Measurements from ENCODE around the gene BAK1.
A peak's percentile ranks its signal among the peaks of the same experiment; 100 is the strongest.

The BAK1 gene

DNA sequence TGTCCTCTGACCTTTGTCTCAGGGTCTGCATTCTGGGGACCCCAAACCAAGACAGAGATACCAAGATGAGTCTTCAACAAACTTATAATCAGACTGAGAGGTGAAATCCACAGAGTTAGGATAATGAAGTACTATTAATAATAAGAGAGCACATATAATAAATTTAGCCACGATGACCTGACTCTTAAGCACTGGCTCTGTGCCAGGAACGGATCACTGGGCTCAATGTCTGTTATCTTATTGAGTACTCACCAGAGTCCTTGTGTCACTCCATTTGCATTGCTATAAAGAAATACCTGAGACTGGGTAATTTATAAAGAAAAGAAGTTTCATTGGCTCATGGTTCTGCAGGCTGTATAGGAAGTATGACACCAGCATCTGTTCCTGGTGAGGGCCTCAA, 22.1 kb upstream of the BAK1 start:
- DNase-seq (ENCODE audit: low spot score): no peak
- Histone ChIP-seq H4K91ac (ENCODE audit: low read depth, low read length, poor library complexity) (no peak overlapping the region), H3K9me3 (replicated peaks in 1 of 2; ENCODE audit: control insufficient read depth in 2 of 2, insufficient read depth in 1 of 2, low read depth in 1 of 2, low read length in 2 of 2) (peaks cover 0 to 1% of the 10 kb centered on the region in 2 donors), H3K4me1 (ENCODE audit: control insufficient read depth in 2 of 2, insufficient read depth in 1 of 2, low read depth in 1 of 2, low read length in 2 of 2) (peaks cover 3 to 7% of the 10 kb centered on the region in 2 donors), H2BK120ac (ENCODE audit: low read depth, low read length) (no peak overlapping the region), H3K23ac (ENCODE audit: low read depth, low read length, poor library complexity) (no peak overlapping the region), H3K36me3 (replicated peaks in 1 of 2; ENCODE audit: control insufficient read depth in 2 of 2, insufficient read depth in 2 of 2, low read length in 2 of 2) (no peaks in the 10 kb centered on the region), H2BK15ac (ENCODE audit: low read length) (no peak overlapping the region), H3K27ac (replicated peaks; ENCODE audit: low read length) (no peak overlapping the region), H3K4me3 (ENCODE audit: low read length in 2 of 2) (no peak overlapping the region), H3K18ac (ENCODE audit: low read length) (no peak overlapping the region), H3K4ac (ENCODE audit: low read length) (no peak overlapping the region), H3K27me3 (ENCODE audit: control insufficient read depth in 3 of 3, insufficient read depth in 3 of 3, low read depth in 1 of 3, low read length in 3 of 3) (no peaks in the 10 kb centered on the region), H3K9ac (ENCODE audit: low read depth, low read length, poor library complexity) (no peak overlapping the region), H2BK5ac (ENCODE audit: low read length) (no peak overlapping the region), H3K14ac (ENCODE audit: low read length) (no peak overlapping the region), H2AK5ac (ENCODE audit: low read depth, low read length) (no peak overlapping the region), H2BK12ac (ENCODE audit: low read length) (no peak overlapping the region), H3K4me2 (ENCODE audit: insufficient read depth, low read length, poor library complexity, severe bottlenecking) (no peak overlapping the region), H2AFZ (ENCODE audit: low read length) (no peak overlapping the region), H3K79me1 (ENCODE audit: low read depth, low read length) (peaks cover 2% of the 10 kb centered on the region), H4K8ac (ENCODE audit: low read depth, low read length) (no peak overlapping the region)
- WGBS, 2 donors (ENCODE audit: extremely low coverage in 2 of 2, insufficient read length in 2 of 2, insufficient replicate concordance in 1 of 2): no CpG with 5 or more reads among the region's 2 CpGs

GRCh38 chr6:33600761-33601160, 20.7 kb upstream of the BAK1 start:
- Histone ChIP-seq H3K9ac (ENCODE audit: low read depth, low read length, poor library complexity) (no peak overlapping the region), H3K27me3 (ENCODE audit: control insufficient read depth in 3 of 3, insufficient read depth in 3 of 3, low read depth in 1 of 3, low read length in 3 of 3) (no peaks in the 10 kb centered on the region), H2BK15ac (ENCODE audit: low read length) (no peak overlapping the region), H3K27ac (replicated peaks; ENCODE audit: low read length) (no peak overlapping the region), H3K4me2 (ENCODE audit: insufficient read depth, low read length, poor library complexity, severe bottlenecking) (no peak overlapping the region), H3K79me1 (ENCODE audit: low read depth, low read length) (peaks cover 2% of the 10 kb centered on the region), H3K18ac (ENCODE audit: low read length) (no peak overlapping the region), H3K36me3 (replicated peaks in 1 of 2; ENCODE audit: control insufficient read depth in 2 of 2, insufficient read depth in 2 of 2, low read length in 2 of 2) (no peaks in the 10 kb centered on the region), H4K8ac (ENCODE audit: low read depth, low read length) (no peak overlapping the region), H3K14ac (ENCODE audit: low read length) (no peak overlapping the region), H4K91ac (ENCODE audit: low read depth, low read length, poor library complexity) (no peak overlapping the region), H2BK5ac (ENCODE audit: low read length) (no peak overlapping the region), H2BK12ac (ENCODE audit: low read length) (peak overlapping the region; percentile 22), H2AK5ac (ENCODE audit: low read depth, low read length) (no peak overlapping the region), H3K23ac (ENCODE audit: low read depth, low read length, poor library complexity) (no peak overlapping the region), H2AFZ (ENCODE audit: low read length) (no peak overlapping the region), H3K4me3 (ENCODE audit: low read length in 2 of 2) (no peak overlapping the region), H2BK120ac (ENCODE audit: low read depth, low read length) (no peak overlapping the region), H3K4me1 (ENCODE audit: control insufficient read depth in 2 of 2, insufficient read depth in 1 of 2, low read depth in 1 of 2, low read length in 2 of 2) (peaks cover 0 to 4% of the 10 kb centered on the region in 2 donors), H3K9me3 (replicated peaks in 1 of 2; ENCODE audit: control insufficient read depth in 2 of 2, insufficient read depth in 1 of 2, low read depth in 1 of 2, low read length in 2 of 2) (peaks cover 0 to 1% of the 10 kb centered on the region in 2 donors), H3K4ac (ENCODE audit: low read length) (no peak overlapping the region)
- no CpG with 5 or more reads among the region's 6 CpGs for WGBS, 2 donors (ENCODE audit: extremely low coverage in 2 of 2, insufficient read length in 2 of 2, insufficient replicate concordance in 1 of 2)
- no peak for DNase-seq (ENCODE audit: low spot score)

DNA sequence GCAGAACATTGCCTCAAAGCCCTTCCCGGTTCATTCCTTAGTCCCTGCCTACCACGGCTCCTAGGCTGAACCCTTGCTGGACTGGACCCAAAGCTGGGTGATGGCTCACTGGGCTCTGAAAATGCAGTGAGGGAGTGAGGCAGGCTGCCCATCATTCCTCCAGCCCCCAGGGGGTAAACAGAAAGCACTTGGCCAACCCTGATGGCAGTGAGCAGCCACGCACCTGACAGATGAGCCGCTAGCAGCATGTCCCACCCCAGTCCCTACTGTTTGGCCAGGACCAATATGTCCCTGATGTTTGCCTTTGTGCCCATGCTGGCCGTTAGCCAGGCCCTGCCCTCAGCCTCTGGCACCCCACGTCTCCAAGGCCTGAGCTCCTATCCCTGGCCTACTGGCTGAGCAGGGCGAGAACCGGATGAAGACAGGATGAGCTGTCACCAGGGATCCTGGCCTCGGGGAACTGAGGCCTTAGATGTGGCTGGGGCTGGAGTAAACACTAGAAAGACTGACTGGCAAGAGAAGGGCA, 19.4 kb upstream of the BAK1 start:
- Histone ChIP-seq H2BK5ac (ENCODE audit: low read length) (peak overlapping the region; percentile 44), H3K23ac (ENCODE audit: low read depth, low read length, poor library complexity) (no peak overlapping the region), H3K27ac (replicated peaks; ENCODE audit: low read length) (no peak overlapping the region), H3K4me3 (ENCODE audit: low read length in 2 of 2) (no peak overlapping the region), H3K18ac (ENCODE audit: low read length) (peak overlapping the region; percentile 6), H3K14ac (ENCODE audit: low read length) (no peak overlapping the region), H2BK12ac (ENCODE audit: low read length) (peak overlapping the region; percentile 0), H2BK120ac (ENCODE audit: low read depth, low read length) (no peak overlapping the region), H2AK5ac (ENCODE audit: low read depth, low read length) (peak overlapping the region; percentile 60), H3K36me3 (replicated peaks in 1 of 2; ENCODE audit: control insufficient read depth in 2 of 2, insufficient read depth in 2 of 2, low read length in 2 of 2) (no peaks in the 10 kb centered on the region), H3K9ac (ENCODE audit: low read depth, low read length, poor library complexity) (no peak overlapping the region), H3K9me3 (replicated peaks in 1 of 2; ENCODE audit: control insufficient read depth in 2 of 2, insufficient read depth in 1 of 2, low read depth in 1 of 2, low read length in 2 of 2) (peaks cover 0 to 1% of the 10 kb centered on the region in 2 donors), H4K8ac (ENCODE audit: low read depth, low read length) (peak overlapping the region; percentile 29), H4K91ac (ENCODE audit: low read depth, low read length, poor library complexity) (no peak overlapping the region), H3K79me1 (ENCODE audit: low read depth, low read length) (peaks cover 2% of the 10 kb centered on the region), H2BK15ac (ENCODE audit: low read length) (peak overlapping the region; percentile 1), H3K4me2 (ENCODE audit: insufficient read depth, low read length, poor library complexity, severe bottlenecking) (no peak overlapping the region), H3K27me3 (ENCODE audit: control insufficient read depth in 3 of 3, insufficient read depth in 3 of 3, low read depth in 1 of 3, low read length in 3 of 3) (no peaks in the 10 kb centered on the region), H3K4ac (ENCODE audit: low read length) (no peak overlapping the region), H2AFZ (ENCODE audit: low read length) (no peak overlapping the region), H3K4me1 (ENCODE audit: control insufficient read depth in 2 of 2, insufficient read depth in 1 of 2, low read depth in 1 of 2, low read length in 2 of 2) (no peaks in the 10 kb centered on the region)
- DNase-seq (ENCODE audit: low spot score): no peak
- no CpG with 5 or more reads among the region's 9 CpGs for WGBS, 2 donors (ENCODE audit: extremely low coverage in 2 of 2, insufficient read length in 2 of 2, insufficient replicate concordance in 1 of 2)

GRCh38 chr6:33597551-33598322, 17.7 kb upstream of the BAK1 start:
- Histone ChIP-seq H2AFZ (ENCODE audit: low read length) (no peak overlapping the region), H3K14ac (ENCODE audit: low read length) (peak overlapping the region; percentile 97), H3K9me3 (replicated peaks in 1 of 2; ENCODE audit: control insufficient read depth in 2 of 2, insufficient read depth in 1 of 2, low read depth in 1 of 2, low read length in 2 of 2) (no peaks in the 10 kb centered on the region), H3K9ac (ENCODE audit: low read depth, low read length, poor library complexity) (no peak overlapping the region), H2AK5ac (ENCODE audit: low read depth, low read length) (peak overlapping the region; percentile 70), H4K8ac (ENCODE audit: low read depth, low read length) (peak overlapping the region; percentile 3), H3K36me3 (replicated peaks in 1 of 2; ENCODE audit: control insufficient read depth in 2 of 2, insufficient read depth in 2 of 2, low read length in 2 of 2) (no peaks in the 10 kb centered on the region), H3K27ac (replicated peaks; ENCODE audit: low read length) (no peak overlapping the region), H2BK12ac (ENCODE audit: low read length) (peak overlapping the region; percentile 58), H3K23ac (ENCODE audit: low read depth, low read length, poor library complexity) (peak overlapping the region; percentile 34), H2BK15ac (ENCODE audit: low read length) (peak overlapping the region; percentile 62), H3K4ac (ENCODE audit: low read length) (peak overlapping the region; percentile 93), H3K4me1 (ENCODE audit: control insufficient read depth in 2 of 2, insufficient read depth in 1 of 2, low read depth in 1 of 2, low read length in 2 of 2) (peaks cover 0 to 3% of the 10 kb centered on the region in 2 donors), H2BK5ac (ENCODE audit: low read length) (no peak overlapping the region), H3K18ac (ENCODE audit: low read length) (peak overlapping the region; percentile 90), H2BK120ac (ENCODE audit: low read depth, low read length) (no peak overlapping the region), H4K91ac (ENCODE audit: low read depth, low read length, poor library complexity) (no peak overlapping the region), H3K27me3 (ENCODE audit: control insufficient read depth in 3 of 3, insufficient read depth in 3 of 3, low read depth in 1 of 3, low read length in 3 of 3) (peaks cover 0 to 5% (median 0%) of the 10 kb centered on the region in 3 experiments), H3K4me3 (ENCODE audit: low read length in 2 of 2) (no peak overlapping the region), H3K4me2 (ENCODE audit: insufficient read depth, low read length, poor library complexity, severe bottlenecking) (no peak overlapping the region), H3K79me1 (ENCODE audit: low read depth, low read length) (no peaks in the 10 kb centered on the region)
- WGBS, 2 donors (ENCODE audit: extremely low coverage in 2 of 2, insufficient read length in 2 of 2, insufficient replicate concordance in 1 of 2): no CpG with 5 or more reads among the region's 4 CpGs
- DNase-seq (ENCODE audit: low spot score): no peak
